Kidney (tissue), 14 donors: Measurements from ENCODE around the gene SLX4. TPM values are rescaled to one million over a fixed set of nuclear protein-coding genes. Genes with fewer than 3 reads are reported as not detected.

Experiments
- DNase-seq, 5 donors: peaks; one replicate each; pipeline ENCODE4 v3.0.0-alpha.2; 2013 to 2020
- FAIRE-seq: peaks from 2 replicates; lab custom pipeline; 2012; peaks lifted over from hg19 to GRCh38; lab: Jason Lieb, UNC
- H3K27ac ChIP-seq, 2 donors: one replicate each; pipeline ENCODE4 v1.7.0; 2013; ENCODE audit warnings: low read depth in 2 of 2, low read length in 2 of 2, inconsistent platforms in 1 of 2
- H3K27me3 ChIP-seq: one replicate; pipeline ENCODE4 v1.7.1; 2013; ENCODE audit warnings: low read length, inconsistent platforms; ENCODE audit not compliant: control insufficient read depth, insufficient read depth
- H3K36me3 ChIP-seq, 3 donors: one replicate each; pipeline versions ENCODE4 v1.7.0 to v1.7.1; 2013; ENCODE audit warnings: low read length in 3 of 3, control low read depth in 1 of 3, inconsistent platforms in 1 of 3; ENCODE audit not compliant: insufficient read depth in 3 of 3, control insufficient read depth in 2 of 3
- H3K4me1 ChIP-seq, 3 donors: one replicate each; pipeline versions ENCODE4 v1.7.0 to v1.7.1; 2013; ENCODE audit warnings: low read length in 3 of 3, inconsistent platforms in 1 of 3, low read depth in 1 of 3; ENCODE audit not compliant: control insufficient read depth in 2 of 3, insufficient read depth in 2 of 3
- H3K4me3 ChIP-seq, 3 donors: one replicate each; pipeline versions ENCODE4 v1.7.0 to v1.8.1; 2013; ENCODE audit warnings: low read length in 3 of 3, control low read depth in 1 of 3, inconsistent platforms in 1 of 3
- H3K9ac ChIP-seq, 3 donors: one replicate each; pipeline versions ENCODE4 v1.7.0 to v1.7.1; 2013; ENCODE audit warnings: low read length in 3 of 3, control low read depth in 1 of 3, inconsistent platforms in 1 of 3
- H3K9me3 ChIP-seq, 3 donors: one replicate each; pipeline versions ENCODE4 v1.7.0 to v1.7.1; 2013; ENCODE audit warnings: low read length in 3 of 3, control low read depth in 1 of 3, inconsistent platforms in 1 of 3; ENCODE audit not compliant: control insufficient read depth in 2 of 3, insufficient read depth in 1 of 3
- intact Hi-C: fragments of 100-400 bp; cut with DNase I; formaldehyde crosslinking; loops from one replicate; pipeline ENCODE4 v1.11.1; 2022
- polyA plus RNA-seq: library from polyadenylated mRNA; stranded (reverse); fragments of 350-450 nt; fragmentation: Illumina TruSeq; extraction: RNeasy Lipid Tissue Mini Kit (QIAGEN cat#74804); gene quantifications from one replicate; pipeline ENCODE4 v1.2.3, GENCODE V29; 2014; ENCODE audit warnings: low read depth, low replicate concordance; ENCODE audit not compliant: insufficient read depth
- total RNA-seq: library from RNA; stranded (reverse); fragmentation: NEBNext Ultra II Directional; extraction: Animal tissue kit (Norgen Biotek cat#: 25700); gene quantifications from one replicate; pipeline ENCODE4 v1.2.1, GENCODE V29; 2021
- TF ChIP-seq, protein P1 (sequence below): IDR thresholded peaks from 3 replicates; pipeline ENCODE4 v1.5.1; 2012; ENCODE audit warnings: mild to moderate bottlenecking, moderate library complexity, borderline replicate concordance; ENCODE audit not compliant: insufficient read depth; ENCODE audit errors: extremely low read depth
- donor health status: control.
- donor health status: control.
- donor health status: control.
- donor health status: control.
- donor health status: control.
- donor health status: DM: yes; HTN: yes; CAD: no.
- donor health status: Normal renal cell carcinoma (clear cell type).

The SLX4 gene
- total and polyA plus RNA-seq, 2 donors from 2014 or later, result 1.0 to 4.8 TPM

DNA sequence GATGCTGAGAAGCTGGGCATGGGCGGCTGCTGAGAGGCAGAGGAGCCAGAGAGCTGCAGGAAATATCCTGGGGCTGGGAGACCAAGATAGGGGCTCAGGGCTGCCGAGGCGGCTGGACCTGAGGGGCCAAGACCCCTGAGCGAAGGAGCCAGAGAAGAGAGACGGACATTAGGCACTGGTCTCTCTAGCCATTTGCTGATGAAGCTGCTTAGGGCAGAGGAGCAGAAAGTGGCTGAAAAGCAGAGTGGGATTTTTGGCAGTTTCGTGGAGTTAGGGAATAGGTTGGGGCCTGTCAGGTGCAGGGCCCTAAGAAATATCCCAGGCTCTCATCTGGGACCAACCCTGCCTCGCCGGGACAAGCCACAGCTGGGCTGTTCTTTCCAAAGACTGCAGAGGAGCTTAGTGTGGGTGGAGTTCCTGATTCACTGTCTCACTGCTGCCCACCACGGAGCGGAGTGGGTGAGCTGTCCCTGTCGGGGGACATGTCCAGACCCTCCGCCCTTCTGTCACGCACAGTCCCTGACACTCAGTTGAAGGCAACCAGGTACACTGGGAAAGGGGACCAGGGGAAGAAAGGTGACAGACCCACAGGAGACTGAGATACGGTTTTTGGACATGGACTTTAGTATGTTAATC, 31.8 kb upstream of the SLX4 start:
- Histone ChIP-seq H3K9ac (no peak overlapping the region), H3K4me3 (no peak overlapping the region), H3K27ac (no peak overlapping the region), H3K9me3 (no peaks in the 10 kb centered on the region), H3K4me1 (peaks cover 0 to 7% (median 2%) of the 10 kb centered on the region in 3 donors), H3K27me3 (no peaks in the 10 kb centered on the region), H3K36me3 (peaks cover 0 to 2% (median 0%) of the 10 kb centered on the region in 3 donors)
- FAIRE-seq (no peak), DNase-seq (no peak)
- TF ChIP-seq, protein P1, sequence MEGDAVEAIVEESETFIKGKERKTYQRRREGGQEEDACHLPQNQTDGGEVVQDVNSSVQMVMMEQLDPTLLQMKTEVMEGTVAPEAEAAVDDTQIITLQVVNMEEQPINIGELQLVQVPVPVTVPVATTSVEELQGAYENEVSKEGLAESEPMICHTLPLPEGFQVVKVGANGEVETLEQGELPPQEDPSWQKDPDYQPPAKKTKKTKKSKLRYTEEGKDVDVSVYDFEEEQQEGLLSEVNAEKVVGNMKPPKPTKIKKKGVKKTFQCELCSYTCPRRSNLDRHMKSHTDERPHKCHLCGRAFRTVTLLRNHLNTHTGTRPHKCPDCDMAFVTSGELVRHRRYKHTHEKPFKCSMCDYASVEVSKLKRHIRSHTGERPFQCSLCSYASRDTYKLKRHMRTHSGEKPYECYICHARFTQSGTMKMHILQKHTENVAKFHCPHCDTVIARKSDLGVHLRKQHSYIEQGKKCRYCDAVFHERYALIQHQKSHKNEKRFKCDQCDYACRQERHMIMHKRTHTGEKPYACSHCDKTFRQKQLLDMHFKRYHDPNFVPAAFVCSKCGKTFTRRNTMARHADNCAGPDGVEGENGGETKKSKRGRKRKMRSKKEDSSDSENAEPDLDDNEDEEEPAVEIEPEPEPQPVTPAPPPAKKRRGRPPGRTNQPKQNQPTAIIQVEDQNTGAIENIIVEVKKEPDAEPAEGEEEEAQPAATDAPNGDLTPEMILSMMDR, result no peak
- intact Hi-C loops, result no loop called here

DNA sequence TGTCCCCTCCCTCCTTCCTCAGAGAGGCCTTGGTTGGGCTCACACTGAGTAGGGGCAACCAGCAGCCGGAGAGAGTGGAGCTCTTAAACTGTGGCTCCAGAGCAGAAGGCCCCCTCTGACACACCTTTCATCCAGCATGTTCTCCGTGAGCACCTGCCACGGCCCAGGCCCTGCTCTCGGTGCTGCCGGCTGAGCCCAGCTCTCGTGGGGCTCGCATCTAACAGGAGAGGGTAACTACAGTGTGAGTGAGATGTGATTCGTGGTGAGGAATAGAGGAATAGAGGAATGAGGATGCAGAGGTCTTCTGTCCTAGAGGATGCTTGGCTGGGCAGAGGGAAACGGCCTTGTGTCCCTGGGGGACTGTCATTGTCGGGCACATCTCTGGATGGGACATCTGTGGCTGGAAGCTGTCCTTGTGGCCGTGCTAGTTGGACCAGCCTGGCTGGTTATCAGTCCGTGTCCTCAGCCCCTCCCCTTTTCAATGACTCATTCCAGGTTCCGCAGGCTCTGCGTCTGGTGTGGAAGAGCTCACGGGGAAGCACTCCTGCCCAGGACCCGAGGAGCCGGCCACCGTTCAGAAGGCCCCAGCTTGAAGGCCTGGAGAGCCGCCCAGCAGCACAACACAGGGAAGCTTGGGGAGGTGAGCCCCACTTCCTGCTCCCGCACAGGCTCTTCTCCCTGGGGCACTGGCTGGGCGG, 31.1 kb upstream of the SLX4 start:
- peaks cover 0 to 13% (median 2%) of the 10 kb centered on the region in 3 donors for H3K4me1 ChIP-seq

DNA sequence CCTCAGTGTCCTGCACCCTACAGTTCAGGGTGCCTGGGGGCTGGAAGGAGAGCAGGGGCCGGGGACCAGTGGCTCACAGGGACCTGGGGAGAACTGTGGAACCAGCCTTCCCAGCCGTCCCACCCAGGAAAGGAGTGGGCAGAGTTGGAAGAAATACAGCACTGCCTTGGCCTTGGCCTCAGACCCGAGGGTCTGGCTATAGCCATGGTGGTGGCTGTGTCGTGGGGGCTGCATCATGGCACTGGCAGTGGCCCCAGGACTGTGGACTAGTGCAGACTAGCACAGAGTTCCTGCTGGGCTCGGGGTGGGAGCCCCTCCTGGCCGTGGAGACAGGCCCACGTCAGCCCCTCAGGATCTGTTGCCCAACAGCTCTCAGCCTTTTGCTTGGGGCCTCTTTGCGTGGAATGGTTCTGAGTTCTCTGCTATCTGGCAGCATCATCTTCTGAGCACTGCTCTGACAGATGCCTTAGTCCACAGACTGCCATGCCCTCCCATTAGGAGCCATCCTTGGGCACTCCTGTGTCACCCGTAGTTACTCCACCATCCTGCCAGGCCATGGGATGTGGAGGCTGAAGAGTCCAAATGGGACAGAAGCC, 30.5 kb upstream of the SLX4 start:
- peaks cover 0 to 2% (median 0%) of the 10 kb centered on the region in 3 donors for H3K36me3 ChIP-seq
- no peaks in the 10 kb centered on the region for H3K27me3 ChIP-seq
- H3K9ac ChIP-seq, result no peak overlapping the region
- no peak for FAIRE-seq
- TF ChIP-seq, protein P1, result no peak
- H3K4me1 ChIP-seq, result peaks cover 2 to 18% (median 4%) of the 10 kb centered on the region in 3 donors
- intact Hi-C loops, result no loop called here
- H3K4me3 ChIP-seq, result no peak overlapping the region
- H3K27ac ChIP-seq, result no peak overlapping the region
- no peak for DNase-seq
- H3K9me3 ChIP-seq, result no peaks in the 10 kb centered on the region

More for the DNA sequence above, 31.1 kb upstream of the SLX4 start:
- no peaks in the 10 kb centered on the region for H3K9me3 ChIP-seq
- H3K36me3 ChIP-seq, result peaks cover 0 to 2% (median 0%) of the 10 kb centered on the region in 3 donors
- H3K9ac ChIP-seq, result no peak overlapping the region
- no peak overlapping the region for H3K4me3 ChIP-seq
- H3K27me3 ChIP-seq, result no peaks in the 10 kb centered on the region
- TF ChIP-seq, protein P1, result no peak
- DNase-seq (no peak), FAIRE-seq (no peak)
- no peak overlapping the region for H3K27ac ChIP-seq
- intact Hi-C loops, result no loop called here
